ENCODE data around the gene REV1. TPM values are rescaled to one million over a fixed set of nuclear protein-coding genes. Genes with fewer than 3 reads are reported as not detected.

Gene REV1
- total RNA-seq, 1 donor from 2014 or later: 24.4 TPM

GRCh38 chr2:99461828-99462483, 27.9 kb downstream of the REV1 start:
- no peaks in the 10 kb centered on the region for H3K9me3 Mint-ChIP-seq (ENCODE audit: unreplicated experiment)
- Histone ChIP-seq H3K4me3 (ENCODE audit: insufficient read depth, low read depth, low read length) (no peak overlapping the region), H3K4me1 (ENCODE audit: insufficient read depth, low read length) (no peaks in the 10 kb centered on the region), H3K9ac (ENCODE audit: low read length) (no peak overlapping the region), H3K4me2 (ENCODE audit: low read length) (no peak overlapping the region), H3K27me3 (ENCODE audit: insufficient read depth, low read length) (no peaks in the 10 kb centered on the region), H3K9me3 (ENCODE audit: insufficient read depth, low read depth, low read length) (no peaks in the 10 kb centered on the region), H4K20me1 (ENCODE audit: insufficient read depth, low read length) (peaks cover 18% of the 10 kb centered on the region), H3K27ac (ENCODE audit: low read depth, low read length) (no peak overlapping the region), H3K36me3 (ENCODE audit: insufficient read depth, low read length) (peaks cover 25% of the 10 kb centered on the region), H3K79me2 (ENCODE audit: insufficient read depth, low read length) (peaks cover 47% of the 10 kb centered on the region), H2AFZ (ENCODE audit: low read depth, low read length) (no peak overlapping the region)
- H3K27me3 Mint-ChIP-seq (ENCODE audit: low read depth, unreplicated experiment): no peaks in the 10 kb centered on the region
- H3K4me3 Mint-ChIP-seq (ENCODE audit: unreplicated experiment): no peak overlapping the region
- TF ChIP-seq EZH2 (IDR thresholded peaks at IDR 0.05; ENCODE audit: insufficient read depth, low read length): no peak
- no peak for TF ChIP-seq CTCF (IDR thresholded peaks at IDR 0.05; ENCODE audit: insufficient read depth, low read depth, low read length)
- FAIRE-seq (no peak), DNase-seq (ENCODE audit: low read depth) (no peak)
- H3K36me3 Mint-ChIP-seq (ENCODE audit: low read depth, unreplicated experiment): peaks cover 9% of the 10 kb centered on the region
- no peak overlapping the region for H3K27ac Mint-ChIP-seq (ENCODE audit: unreplicated experiment)
- peaks cover 3% of the 10 kb centered on the region for H3K4me1 Mint-ChIP-seq (ENCODE audit: low read depth, unreplicated experiment)

DNA sequence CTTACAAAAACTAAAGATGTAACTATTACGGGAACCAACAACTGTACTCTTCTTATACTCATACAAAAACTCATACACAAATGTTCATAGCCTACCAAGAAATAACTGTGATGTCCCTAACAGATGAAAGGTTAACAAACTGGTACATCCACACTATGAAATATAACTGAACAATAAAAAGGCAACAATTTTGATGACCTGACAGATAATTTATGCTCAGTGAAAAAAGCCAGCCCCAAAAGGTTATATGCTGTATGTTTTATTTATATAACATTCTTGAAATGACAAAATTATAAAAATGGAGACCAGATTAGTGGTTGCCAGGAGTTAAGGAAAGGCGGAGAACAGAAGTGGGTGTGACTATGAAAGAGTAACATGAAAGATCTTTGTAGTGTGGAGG, 31.3 kb downstream of the REV1 start:
- Mint-ChIP-seq H3K36me3 (ENCODE audit: low read depth, unreplicated experiment) (peaks cover 11% of the 10 kb centered on the region), H3K27ac (ENCODE audit: unreplicated experiment) (no peak overlapping the region), H3K4me1 (ENCODE audit: low read depth, unreplicated experiment) (peaks cover 3% of the 10 kb centered on the region), H3K4me3 (ENCODE audit: unreplicated experiment) (no peak overlapping the region), H3K27me3 (ENCODE audit: low read depth, unreplicated experiment) (no peaks in the 10 kb centered on the region), H3K9me3 (ENCODE audit: unreplicated experiment) (no peaks in the 10 kb centered on the region)
- Histone ChIP-seq H3K27ac (ENCODE audit: low read depth, low read length) (no peak overlapping the region), H3K79me2 (ENCODE audit: insufficient read depth, low read length) (peaks cover 43% of the 10 kb centered on the region), H3K27me3 (ENCODE audit: insufficient read depth, low read length) (no peaks in the 10 kb centered on the region), H4K20me1 (ENCODE audit: insufficient read depth, low read length) (peaks cover 21% of the 10 kb centered on the region), H3K9ac (ENCODE audit: low read length) (no peak overlapping the region), H3K9me3 (ENCODE audit: insufficient read depth, low read depth, low read length) (no peaks in the 10 kb centered on the region), H3K4me1 (ENCODE audit: insufficient read depth, low read length) (no peaks in the 10 kb centered on the region), H3K4me2 (ENCODE audit: low read length) (no peak overlapping the region), H3K4me3 (ENCODE audit: insufficient read depth, low read depth, low read length) (no peak overlapping the region), H2AFZ (ENCODE audit: low read depth, low read length) (no peak overlapping the region), H3K36me3 (ENCODE audit: insufficient read depth, low read length) (peaks cover 33% of the 10 kb centered on the region)
- no peak for FAIRE-seq
- no peak for DNase-seq (ENCODE audit: low read depth)
- TF ChIP-seq EZH2 (IDR thresholded peaks at IDR 0.05; ENCODE audit: insufficient read depth, low read length) (no peak), CTCF (IDR thresholded peaks at IDR 0.05; ENCODE audit: insufficient read depth, low read depth, low read length) (no peak)

DNA sequence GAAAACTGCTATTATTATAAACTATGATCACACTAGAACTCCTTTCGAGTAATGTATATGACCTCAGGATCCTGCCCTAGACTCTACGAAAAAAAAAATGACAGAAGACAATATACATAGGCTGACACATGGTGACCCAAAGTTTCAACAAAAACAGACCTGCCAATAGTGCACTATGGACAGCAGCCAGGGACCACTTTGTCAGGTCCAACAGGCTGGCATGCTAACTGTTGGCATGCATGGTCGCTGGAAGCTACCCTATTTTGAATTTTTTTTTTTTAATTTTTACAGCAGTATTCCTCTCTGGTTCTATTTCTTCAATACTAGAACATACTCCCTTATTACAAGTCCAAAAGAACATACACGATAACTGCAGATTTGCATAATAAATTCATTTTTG, 38.1 kb downstream of the REV1 start:
- H3K4me1 ChIP-seq (ENCODE audit: insufficient read depth, low read length): no peaks in the 10 kb centered on the region
- no peaks in the 10 kb centered on the region for H3K27me3 ChIP-seq (ENCODE audit: insufficient read depth, low read length)
- no peak overlapping the region for H3K4me3 Mint-ChIP-seq (ENCODE audit: unreplicated experiment)
- H2AFZ ChIP-seq (ENCODE audit: low read depth, low read length): no peak overlapping the region
- H3K4me2 ChIP-seq (ENCODE audit: low read length): no peak overlapping the region
- no peaks in the 10 kb centered on the region for H3K9me3 ChIP-seq (ENCODE audit: insufficient read depth, low read depth, low read length)
- H3K27ac ChIP-seq (ENCODE audit: low read depth, low read length): no peak overlapping the region
- H3K9ac ChIP-seq (ENCODE audit: low read length): no peak overlapping the region
- H3K27me3 Mint-ChIP-seq (ENCODE audit: low read depth, unreplicated experiment): no peaks in the 10 kb centered on the region
- peaks cover 7% of the 10 kb centered on the region for H3K4me1 Mint-ChIP-seq (ENCODE audit: low read depth, unreplicated experiment)
- peaks cover 57% of the 10 kb centered on the region for H3K79me2 ChIP-seq (ENCODE audit: insufficient read depth, low read length)
- peaks cover 21% of the 10 kb centered on the region for H4K20me1 ChIP-seq (ENCODE audit: insufficient read depth, low read length)
- peaks cover 5% of the 10 kb centered on the region for H3K36me3 Mint-ChIP-seq (ENCODE audit: low read depth, unreplicated experiment)
- H3K36me3 ChIP-seq (ENCODE audit: insufficient read depth, low read length): peaks cover 6% of the 10 kb centered on the region
- no peak overlapping the region for H3K27ac Mint-ChIP-seq (ENCODE audit: unreplicated experiment)
- no peak overlapping the region for H3K4me3 ChIP-seq (ENCODE audit: insufficient read depth, low read depth, low read length)
- TF ChIP-seq CTCF (IDR thresholded peaks at IDR 0.05; ENCODE audit: insufficient read depth, low read depth, low read length) (no peak), EZH2 (IDR thresholded peaks at IDR 0.05; ENCODE audit: insufficient read depth, low read length) (no peak)
- DNase-seq (ENCODE audit: low read depth) (no peak), FAIRE-seq (no peak)
- no peaks in the 10 kb centered on the region for H3K9me3 Mint-ChIP-seq (ENCODE audit: unreplicated experiment)

Measured in astrocyte (in vitro differentiated cells and primary cell).